OCI-LY3 (cell line): ENCODE results near the gene TRIM24.

Experiments used
- H2AFZ ChIP-seq: fragments of 200-600, 300-600 bp; shearing (Covaris generic); 2 replicates; pipeline ENCODE4 v1.6.0; 2014; ENCODE audit warnings: antibody characterized with exemption, low read depth, low read length
- H3K27ac ChIP-seq: fragments of 200-600, 300-600 bp; sonication (generic); 2 replicates; pipeline ENCODE4 v1.5.1; 2014; ENCODE audit warnings: mild to moderate bottlenecking, low read length, moderate library complexity, mixed read lengths
- H3K27me3 ChIP-seq: fragments of 200-600, 300-600 bp; sonication (generic); 2 replicates; pipeline ENCODE4 v1.6.1; 2014; ENCODE audit warnings: low read depth, low read length, mixed read lengths
- H3K36me3 ChIP-seq: fragments of 200-600, 300-600 bp; sonication (generic); replicated peaks from 2 replicates; pipeline ENCODE3; 2014; ENCODE audit warnings: low read depth, low read length, mixed read lengths
- H3K4me1 ChIP-seq: fragments of 300-600, 200-600 bp; sonication (generic); 2 replicates; pipeline ENCODE4 v1.6.1; 2014; ENCODE audit warnings: low read length, mixed read lengths
- H3K4me2 ChIP-seq: fragments of 200-600, 300-600 bp; sonication (generic); 2 replicates; pipeline ENCODE4 v1.6.1; 2014; ENCODE audit warnings: low read length, mixed read lengths
- H3K4me3 ChIP-seq: fragments of 300-600, 200-600 bp; sonication (generic); 2 replicates; pipeline ENCODE4 v1.5.1; 2014; ENCODE audit warnings: antibody characterized with exemption, mild to moderate bottlenecking, low read length, moderate library complexity
- H3K79me2 ChIP-seq: fragments of 300-600, 200-600 bp; shearing (Covaris generic); 2 replicates; pipeline ENCODE4 v1.6.1; 2014; ENCODE audit warnings: mild to moderate bottlenecking, low read length, mixed read lengths
- H3K9ac ChIP-seq: fragments of 300-600, 200-600 bp; shearing (Covaris generic); 2 replicates; pipeline ENCODE4 v1.6.0; 2014; ENCODE audit warnings: mild to moderate bottlenecking, low read length, moderate library complexity
- H3K9me3 ChIP-seq: fragments of 200-600, 300-600 bp; shearing (Covaris generic); 2 replicates; pipeline ENCODE4 v1.6.1; 2014; ENCODE audit warnings: low read length, mixed read lengths; ENCODE audit not compliant: insufficient read depth
- H4K20me1 ChIP-seq: fragments of 200-600, 300-600 bp; sonication (generic); 2 replicates; pipeline ENCODE4 v1.6.1; 2016; ENCODE audit warnings: low read length, mixed read lengths; ENCODE audit not compliant: insufficient read depth
- EZH2phosphoT487 ChIP-seq: fragments of 200-600 bp; shearing (Covaris generic); IDR thresholded peaks from 2 replicates; pipeline ENCODE4 v1.6.1; 2018; ENCODE audit warnings: antibody characterized with exemption, mixed run types, low read depth
- TF ChIP-seq, protein P1 (sequence below): fragments of 200-600, 300-600 bp; sonication (generic); IDR thresholded peaks from 2 replicates; pipeline ENCODE4 v1.5.1; 2014; ENCODE audit warnings: antibody characterized with exemption, low read length, low read depth

Gene TRIM24

DNA sequence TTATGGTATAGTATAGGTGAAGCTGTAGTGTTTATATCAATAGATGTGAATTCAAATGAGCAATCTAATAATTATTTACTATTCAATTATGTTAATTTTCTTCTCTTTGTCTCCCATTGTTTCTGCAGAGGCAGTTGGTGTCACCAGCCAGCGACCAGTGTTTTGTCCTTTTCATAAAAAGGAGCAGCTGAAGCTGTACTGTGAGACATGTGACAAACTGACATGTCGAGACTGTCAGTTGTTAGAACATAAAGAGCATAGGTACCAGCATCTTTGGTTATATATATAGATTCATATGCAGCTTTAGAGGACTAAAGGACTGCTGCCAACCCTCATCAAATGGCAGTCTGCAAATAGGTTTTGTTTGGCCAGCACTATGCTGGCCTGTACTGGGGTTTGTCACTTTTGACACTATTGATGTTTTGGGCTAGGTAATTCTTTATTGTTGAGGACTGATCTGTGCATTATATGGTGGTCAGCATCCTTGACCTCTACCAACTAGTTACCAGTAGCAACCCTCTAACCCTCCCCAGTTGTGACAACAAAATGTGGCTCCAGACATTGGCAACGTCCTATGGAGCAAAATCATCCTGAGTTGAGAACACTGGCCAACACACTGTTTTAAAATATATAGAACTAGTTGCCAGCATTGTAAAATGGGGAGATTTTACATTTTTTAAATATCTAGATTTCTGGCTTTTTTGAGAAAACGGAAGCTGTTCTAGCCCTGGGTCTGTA is 59.2 kb downstream of the TRIM24 start:
- H3K79me2 ChIP-seq: no peaks in the 10 kb centered on the region

DNA sequence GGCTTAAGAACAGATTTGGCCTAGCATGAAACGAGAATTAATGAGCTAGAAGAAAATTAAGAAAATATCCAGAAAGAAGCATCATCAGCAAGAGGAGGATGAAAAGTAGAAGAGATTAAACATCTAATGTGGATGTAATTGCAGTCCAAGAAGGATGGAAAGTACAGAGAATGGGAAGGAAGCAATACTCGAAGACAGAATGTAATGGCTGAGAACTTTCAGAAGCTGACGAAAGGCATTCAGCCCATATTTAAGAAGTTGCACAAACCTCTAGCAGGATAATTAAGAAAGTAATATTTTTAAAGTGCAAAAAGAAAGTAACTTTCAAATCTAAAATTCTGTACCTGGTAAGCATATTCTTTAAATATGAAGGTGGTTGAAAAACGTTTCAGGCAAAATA is 60.7 kb downstream of the TRIM24 start:
- Histone ChIP-seq H3K79me2 (no peaks in the 10 kb centered on the region), H4K20me1 (no peaks in the 10 kb centered on the region), H3K4me1 (peaks cover under 1% of the 10 kb centered on the region; the same call in 1 of the 2 replicates), H3K4me3 (no peak overlapping the region), H2AFZ (no peak overlapping the region), H3K9ac (no peak overlapping the region), H3K4me2 (no peak overlapping the region), H3K27me3 (no peaks in the 10 kb centered on the region), H3K9me3 (no peaks in the 10 kb centered on the region), H3K36me3 (peaks cover 18% of the 10 kb centered on the region), H3K27ac (no peak overlapping the region)
- TF ChIP-seq, protein P1, sequence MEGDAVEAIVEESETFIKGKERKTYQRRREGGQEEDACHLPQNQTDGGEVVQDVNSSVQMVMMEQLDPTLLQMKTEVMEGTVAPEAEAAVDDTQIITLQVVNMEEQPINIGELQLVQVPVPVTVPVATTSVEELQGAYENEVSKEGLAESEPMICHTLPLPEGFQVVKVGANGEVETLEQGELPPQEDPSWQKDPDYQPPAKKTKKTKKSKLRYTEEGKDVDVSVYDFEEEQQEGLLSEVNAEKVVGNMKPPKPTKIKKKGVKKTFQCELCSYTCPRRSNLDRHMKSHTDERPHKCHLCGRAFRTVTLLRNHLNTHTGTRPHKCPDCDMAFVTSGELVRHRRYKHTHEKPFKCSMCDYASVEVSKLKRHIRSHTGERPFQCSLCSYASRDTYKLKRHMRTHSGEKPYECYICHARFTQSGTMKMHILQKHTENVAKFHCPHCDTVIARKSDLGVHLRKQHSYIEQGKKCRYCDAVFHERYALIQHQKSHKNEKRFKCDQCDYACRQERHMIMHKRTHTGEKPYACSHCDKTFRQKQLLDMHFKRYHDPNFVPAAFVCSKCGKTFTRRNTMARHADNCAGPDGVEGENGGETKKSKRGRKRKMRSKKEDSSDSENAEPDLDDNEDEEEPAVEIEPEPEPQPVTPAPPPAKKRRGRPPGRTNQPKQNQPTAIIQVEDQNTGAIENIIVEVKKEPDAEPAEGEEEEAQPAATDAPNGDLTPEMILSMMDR: no peak
- TF ChIP-seq EZH2phosphoT487: no peak

More for the DNA sequence above, 59.2 kb downstream of the TRIM24 start:
- Histone ChIP-seq H3K4me1 (peaks cover 16% of the 10 kb centered on the region), H3K9me3 (no peaks in the 10 kb centered on the region), H3K27ac (no peak overlapping the region), H3K9ac (no peak overlapping the region), H3K4me2 (no peak overlapping the region), H3K36me3 (peaks cover 16% of the 10 kb centered on the region), H2AFZ (no peak overlapping the region), H3K4me3 (no peak overlapping the region), H3K27me3 (no peaks in the 10 kb centered on the region), H4K20me1 (no peaks in the 10 kb centered on the region)
- TF ChIP-seq EZH2phosphoT487: no peak

DNA sequence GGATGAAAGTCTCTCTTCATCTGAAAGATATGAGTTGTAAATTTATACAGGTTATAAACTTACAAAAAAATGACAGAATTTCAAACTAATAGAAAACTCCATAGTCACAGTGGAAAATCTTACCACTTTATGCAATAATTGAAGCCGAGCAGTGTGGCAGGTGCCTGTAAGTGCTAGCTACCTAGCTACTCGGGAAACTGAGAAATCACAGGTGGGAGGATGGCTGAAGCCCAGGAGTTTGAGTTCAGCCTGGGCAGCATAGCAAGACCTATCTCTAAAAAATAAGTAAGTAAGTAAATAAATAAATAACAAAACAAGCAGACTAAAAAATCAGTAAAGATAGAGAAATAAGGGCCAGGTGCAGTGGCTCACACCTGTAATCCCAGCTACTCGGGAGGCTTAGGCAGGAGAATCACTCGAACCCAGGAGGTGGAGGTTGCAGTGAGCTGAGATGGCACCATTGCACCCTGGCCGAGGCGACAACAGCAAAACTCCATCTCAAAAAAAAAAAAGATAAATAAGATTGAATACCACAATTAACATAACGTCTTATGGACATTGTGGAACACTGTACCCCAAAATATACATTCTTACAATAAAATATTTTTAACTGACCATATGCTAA is 61.9 kb downstream of the TRIM24 start:
- H3K4me3 ChIP-seq: no peak overlapping the region
- no peak for TF ChIP-seq EZH2phosphoT487
- TF ChIP-seq, protein P1: no peak
- H4K20me1 ChIP-seq: no peaks in the 10 kb centered on the region
- no peak overlapping the region for H2AFZ ChIP-seq
- no peaks in the 10 kb centered on the region for H3K27me3 ChIP-seq
- no peaks in the 10 kb centered on the region for H3K79me2 ChIP-seq
- H3K9ac ChIP-seq: no peak overlapping the region
- no peak overlapping the region for H3K4me2 ChIP-seq
- H3K4me1 ChIP-seq: no peaks in the 10 kb centered on the region
- no peaks in the 10 kb centered on the region for H3K9me3 ChIP-seq
- H3K36me3 ChIP-seq: peaks cover 21% of the 10 kb centered on the region
- no peak overlapping the region for H3K27ac ChIP-seq

GRCh38 chr7:138524259-138524658 is 64.2 kb downstream of the TRIM24 start:
- Histone ChIP-seq H3K9me3 (peaks cover 9% of the 10 kb centered on the region; the same call in 1 of the 2 replicates), H3K4me1 (no peaks in the 10 kb centered on the region), H3K36me3 (peaks cover 26% of the 10 kb centered on the region), H3K79me2 (no peaks in the 10 kb centered on the region), H3K4me3 (no peak overlapping the region), H3K27ac (no peak overlapping the region), H3K27me3 (no peaks in the 10 kb centered on the region), H2AFZ (no peak overlapping the region), H4K20me1 (no peaks in the 10 kb centered on the region), H3K9ac (no peak overlapping the region), H3K4me2 (no peak overlapping the region)
- TF ChIP-seq, protein P1: no peak
- TF ChIP-seq EZH2phosphoT487: no peak
